GF-D8 (cell line): ENCODE data around the gene CPT1B.

ENCODE experiments used
- DNase-seq: peaks from one replicate; lab custom pipeline; 2025; lab: John Stamatoyannopoulos, UW

CPT1B gene

DNA sequence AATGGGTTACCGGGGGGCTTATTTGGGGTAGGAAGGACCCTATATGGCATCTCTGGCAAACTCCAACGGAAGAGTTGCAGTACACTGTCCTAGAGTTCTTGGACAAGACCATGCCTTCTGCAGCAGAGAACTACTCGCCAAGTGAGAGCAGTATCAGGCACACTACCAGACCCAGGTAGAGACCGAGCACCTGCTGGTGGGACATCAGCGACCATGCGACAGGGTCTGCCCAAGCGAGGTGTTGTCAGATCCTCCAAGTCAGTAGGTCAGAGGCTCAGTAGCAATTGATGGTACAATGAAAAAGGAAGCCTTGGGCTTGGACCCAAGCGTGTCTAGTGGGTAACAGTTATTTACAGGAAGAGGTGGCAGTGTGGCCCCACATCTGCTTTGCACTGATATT is 7.6 kb upstream of the CPT1B start:
- DNase-seq, result no peak

DNA sequence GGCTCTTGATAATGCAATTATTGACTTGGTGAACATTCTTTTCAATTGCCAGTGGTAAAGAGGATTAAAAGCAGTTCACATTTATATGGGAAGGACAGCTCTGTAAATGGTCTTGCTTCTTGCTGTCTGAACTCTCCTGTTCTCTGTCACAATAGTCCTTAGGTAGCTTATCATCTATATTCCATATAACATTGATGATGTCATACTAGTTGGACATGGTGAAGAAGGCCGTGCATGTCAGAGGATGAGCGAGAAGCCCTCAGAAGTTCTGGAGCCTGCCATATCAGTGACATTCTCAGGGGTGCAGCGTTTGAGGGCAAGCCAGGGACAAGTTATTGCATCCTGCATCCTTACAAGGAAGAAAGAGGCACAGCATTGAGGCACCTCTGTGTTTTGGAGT is 7.0 kb upstream of the CPT1B start:
- DNase-seq, result no peak

DNA sequence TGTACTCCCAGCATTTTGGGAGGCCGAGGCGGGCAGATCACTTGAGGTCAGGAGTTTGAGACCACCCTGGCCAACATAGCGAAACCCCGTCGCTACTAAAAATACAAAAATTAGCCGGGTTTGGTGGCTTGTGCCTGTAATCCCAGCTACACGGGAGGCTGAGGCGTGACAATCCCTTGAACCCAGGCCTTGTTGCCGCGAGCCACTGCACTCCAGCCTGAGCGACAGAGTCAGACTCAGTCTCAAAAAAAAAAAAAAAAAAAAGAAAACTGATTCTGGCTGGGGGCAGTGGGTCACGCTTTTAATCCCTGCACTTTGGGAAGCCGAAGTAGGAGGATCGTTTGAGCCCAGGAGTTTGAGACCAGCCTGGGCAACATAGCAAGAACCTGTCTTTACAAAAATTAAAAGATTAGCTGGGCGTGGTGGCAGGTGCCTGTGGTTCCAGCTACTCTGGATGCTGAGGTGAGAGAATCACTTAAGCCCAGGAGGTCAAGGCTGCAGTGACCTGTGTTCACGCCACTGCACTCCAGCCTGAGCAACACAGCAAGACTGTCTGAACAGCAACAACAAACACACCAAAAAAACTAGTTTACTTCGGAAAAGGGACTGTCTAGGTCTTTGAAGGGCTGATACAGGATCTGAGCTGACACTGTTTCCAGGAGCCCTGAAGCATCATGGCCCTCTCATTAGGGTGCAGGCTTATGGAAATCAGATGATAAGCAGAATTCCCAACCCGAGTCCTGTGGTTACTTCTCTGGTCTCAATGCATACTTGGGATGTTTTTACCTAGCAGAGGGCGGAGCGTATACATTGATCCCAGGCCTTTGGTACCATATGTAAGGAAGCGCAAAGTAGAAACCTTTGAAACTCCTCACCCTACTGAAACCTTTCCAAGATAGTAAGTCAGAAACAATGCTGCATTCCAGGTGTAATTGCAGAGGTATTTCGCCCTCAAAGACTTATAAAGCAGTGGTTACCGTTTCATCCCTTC is 6.2 kb upstream of the CPT1B start:
- DNase-seq, result no peak

DNA sequence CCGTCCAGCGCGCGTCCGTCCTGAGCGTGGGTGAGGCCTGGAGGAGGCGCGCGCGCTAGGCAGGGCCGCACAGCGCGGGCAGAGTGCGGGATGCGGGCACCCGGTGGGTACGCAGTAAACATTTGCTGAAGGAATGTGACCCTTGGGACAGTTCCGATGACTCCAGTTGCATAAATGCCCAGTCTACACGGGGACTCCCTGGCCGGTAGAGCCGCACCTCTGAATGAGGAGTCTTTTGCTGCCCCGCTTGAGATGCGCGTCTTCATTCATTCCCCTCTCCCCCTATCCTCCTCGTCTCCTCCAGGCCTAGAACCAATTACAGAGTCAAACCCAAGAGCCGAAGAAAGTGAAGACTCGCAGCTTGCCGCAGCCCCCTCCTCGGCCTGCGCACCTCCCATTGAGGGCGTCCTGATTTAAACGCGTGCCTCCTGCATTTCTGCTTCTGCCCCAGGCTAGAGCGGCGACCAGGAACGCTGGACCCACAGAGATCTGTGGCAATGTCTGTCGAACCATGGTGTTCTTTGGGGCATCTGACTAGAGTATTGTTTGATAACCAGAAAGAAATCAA is 5.2 kb upstream of the CPT1B start:
- no peak for DNase-seq

DNA sequence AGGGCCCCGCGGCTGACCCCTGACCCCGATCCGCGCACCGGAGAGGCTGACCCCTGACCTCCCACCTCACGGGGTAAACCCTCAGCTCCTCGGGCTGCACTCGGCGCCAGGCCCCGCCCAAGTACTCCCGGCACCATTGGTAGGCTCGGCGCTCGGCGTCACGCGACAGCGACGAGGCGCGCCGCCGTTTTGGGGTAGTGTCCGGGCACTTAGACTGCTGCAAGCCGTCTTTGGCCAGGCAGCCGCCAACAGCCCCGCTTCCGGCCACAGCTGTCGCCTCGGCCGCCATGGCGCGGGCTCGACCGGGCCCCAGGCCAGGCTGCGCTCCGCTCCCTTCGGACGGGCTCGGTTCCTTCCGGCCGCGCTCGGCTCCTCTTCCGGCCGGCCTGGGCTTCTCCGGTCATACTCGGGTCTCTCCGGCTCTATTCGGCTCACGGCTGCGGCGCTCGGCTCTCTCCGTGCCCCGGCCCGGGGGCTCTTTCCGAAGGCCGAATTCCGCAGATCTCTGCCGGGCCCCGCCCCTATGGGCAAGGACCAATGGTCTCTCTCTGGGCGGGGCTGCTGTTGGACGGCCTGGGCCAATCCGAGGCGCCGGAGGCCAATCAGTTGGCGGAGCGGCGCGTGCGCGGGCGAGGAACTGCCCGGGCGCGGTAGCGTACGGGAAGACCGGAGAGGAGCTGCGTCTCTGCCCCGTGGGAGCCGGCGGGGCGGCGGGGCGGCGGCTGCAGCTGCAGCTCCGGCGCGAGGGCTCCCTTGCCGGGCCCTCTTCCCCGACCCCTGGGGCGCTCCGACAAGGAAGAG is 4.5 kb upstream of the CPT1B start, which contains the start of gene CHKB:
CHKB (minus strand) TSS at position 357 of the 801 bp plus-strand sequence; CDS start at position 289, 68 bp downstream.
- peak; percentile 91 for DNase-seq

DNA sequence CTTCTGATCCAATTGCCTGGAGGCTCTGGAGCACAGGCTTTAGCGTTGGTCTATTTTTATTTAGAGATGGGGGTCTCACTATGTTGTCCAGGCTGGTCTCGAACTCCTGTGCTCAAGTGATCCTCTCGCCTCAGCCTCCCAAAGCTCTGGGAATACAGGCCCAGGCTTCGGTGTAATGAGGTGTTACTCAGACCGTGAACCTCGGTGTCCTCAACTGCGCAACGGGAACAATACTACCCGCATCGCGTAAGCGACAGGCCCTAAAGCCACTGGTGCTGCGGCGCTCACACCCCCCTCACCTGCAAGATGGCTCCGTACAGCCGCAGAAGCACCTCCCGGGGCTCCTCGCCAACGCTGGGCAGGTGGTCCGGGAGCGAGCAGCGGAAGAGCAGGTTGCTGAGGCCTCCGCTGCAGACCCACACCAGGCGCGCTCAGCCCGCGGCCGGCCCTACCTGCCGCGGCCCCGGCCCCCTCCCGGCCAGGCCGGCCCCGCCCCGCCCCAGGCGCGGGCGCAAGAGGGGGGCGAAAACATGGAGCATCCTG is 3.8 kb upstream of the CPT1B start:
- no peak for DNase-seq

DNA sequence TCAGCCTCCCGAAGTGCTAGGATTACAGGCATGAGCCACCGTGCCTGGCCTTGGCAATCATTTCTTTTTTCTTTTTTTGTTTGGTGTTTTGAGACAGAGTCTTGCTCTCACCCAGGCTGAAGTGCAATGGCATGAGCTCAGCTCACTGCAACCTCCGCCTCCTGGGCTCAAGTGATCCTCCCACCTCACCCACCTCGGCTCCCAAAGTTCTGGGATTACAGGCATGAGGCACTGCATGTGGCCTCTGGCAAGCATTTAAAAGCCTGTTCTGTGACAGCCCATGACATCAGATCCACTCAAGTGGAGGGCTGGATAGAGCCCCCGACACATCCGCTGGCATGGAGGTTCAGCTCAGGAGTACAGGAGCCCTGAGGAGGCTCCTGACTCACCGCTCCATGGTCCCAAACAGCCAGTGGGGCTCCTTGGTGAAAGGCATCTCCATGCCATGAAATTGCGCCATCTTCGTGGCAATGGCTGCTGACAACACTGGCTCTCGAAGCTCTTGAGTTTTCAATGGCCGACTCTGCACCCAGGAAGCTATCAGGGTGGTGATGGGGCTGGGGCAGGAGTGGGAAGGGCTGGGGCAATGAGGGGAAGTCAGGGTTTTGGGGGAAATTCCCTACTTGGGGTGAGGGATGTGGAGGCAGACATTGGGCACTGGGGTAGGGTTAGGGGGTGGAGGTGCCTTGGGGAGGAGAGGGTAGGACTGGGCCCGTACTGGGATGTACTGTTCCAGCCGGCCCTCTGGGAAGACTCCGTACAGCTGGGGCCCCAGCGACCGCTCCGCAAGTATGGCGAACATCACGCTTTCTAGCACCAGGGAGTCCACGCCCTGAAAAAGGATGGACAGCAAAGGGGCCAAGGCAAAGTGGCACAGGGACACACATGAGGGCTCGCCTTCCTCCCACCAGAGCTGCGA is 3.1 kb upstream of the CPT1B start:
- no peak for DNase-seq

DNA sequence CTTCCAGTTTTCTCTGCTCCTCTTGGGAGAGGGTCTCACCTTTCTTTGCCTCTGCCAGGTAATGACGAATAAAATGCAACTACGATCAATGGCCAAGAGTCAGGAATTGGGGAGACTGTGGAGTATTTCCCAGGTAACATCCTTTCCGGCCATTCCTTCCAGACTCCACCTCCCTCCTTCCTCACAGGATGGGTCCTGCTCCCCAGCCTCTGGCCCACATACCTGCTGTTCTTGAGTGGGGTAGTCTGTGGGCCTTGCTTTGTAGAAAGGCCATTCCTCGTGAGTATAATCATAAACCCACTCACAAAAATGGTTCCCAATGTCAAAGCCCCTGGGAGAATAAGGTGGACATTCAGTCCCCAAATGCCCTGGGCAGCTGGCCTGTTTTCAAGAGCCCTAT is 1.5 kb upstream of the CPT1B start:
- no peak for DNase-seq

DNA sequence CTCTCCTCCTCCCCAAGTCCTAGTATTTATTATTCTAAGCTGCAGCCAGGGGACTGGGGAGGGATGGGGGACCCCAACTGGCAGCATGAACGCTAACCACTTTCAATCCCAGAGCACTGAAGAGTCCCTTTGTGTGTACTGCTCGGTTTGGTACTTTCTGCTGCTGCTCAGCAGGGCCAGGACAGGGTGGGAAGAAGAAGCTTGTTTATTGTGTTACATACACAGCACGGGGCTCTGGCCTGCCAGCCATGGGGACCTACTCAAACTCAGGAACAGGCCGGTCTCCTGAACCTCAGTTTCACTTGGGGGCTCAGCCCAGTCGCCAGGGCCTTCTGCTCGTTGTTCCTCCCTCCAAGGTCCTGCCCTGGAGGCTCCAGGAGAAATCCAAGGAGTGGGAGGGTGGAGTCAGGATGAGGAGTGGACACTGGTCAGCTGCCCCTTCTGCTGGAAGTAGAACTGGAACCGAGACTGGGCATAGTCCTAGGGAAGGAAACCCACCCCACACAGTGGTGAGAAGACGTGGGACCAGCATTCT is 616 bp upstream of the CPT1B start:
- DNase-seq, result no peak

DNA sequence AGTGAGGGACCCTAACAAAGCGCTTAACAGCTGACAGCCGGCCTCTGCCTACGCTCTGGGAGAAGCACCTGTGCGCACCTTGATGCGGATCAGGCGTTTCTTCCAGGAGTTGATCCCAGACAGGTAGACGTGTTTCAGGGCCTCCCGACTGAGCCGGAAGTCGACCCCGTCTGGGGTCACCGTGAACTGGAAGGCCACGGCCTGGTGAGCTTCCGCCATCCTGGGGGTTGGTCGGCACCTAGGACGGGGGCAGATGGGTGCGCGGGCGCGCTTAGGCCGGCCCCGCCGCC is 585 bp downstream of the CPT1B start:
- DNase-seq, result no peak

DNA sequence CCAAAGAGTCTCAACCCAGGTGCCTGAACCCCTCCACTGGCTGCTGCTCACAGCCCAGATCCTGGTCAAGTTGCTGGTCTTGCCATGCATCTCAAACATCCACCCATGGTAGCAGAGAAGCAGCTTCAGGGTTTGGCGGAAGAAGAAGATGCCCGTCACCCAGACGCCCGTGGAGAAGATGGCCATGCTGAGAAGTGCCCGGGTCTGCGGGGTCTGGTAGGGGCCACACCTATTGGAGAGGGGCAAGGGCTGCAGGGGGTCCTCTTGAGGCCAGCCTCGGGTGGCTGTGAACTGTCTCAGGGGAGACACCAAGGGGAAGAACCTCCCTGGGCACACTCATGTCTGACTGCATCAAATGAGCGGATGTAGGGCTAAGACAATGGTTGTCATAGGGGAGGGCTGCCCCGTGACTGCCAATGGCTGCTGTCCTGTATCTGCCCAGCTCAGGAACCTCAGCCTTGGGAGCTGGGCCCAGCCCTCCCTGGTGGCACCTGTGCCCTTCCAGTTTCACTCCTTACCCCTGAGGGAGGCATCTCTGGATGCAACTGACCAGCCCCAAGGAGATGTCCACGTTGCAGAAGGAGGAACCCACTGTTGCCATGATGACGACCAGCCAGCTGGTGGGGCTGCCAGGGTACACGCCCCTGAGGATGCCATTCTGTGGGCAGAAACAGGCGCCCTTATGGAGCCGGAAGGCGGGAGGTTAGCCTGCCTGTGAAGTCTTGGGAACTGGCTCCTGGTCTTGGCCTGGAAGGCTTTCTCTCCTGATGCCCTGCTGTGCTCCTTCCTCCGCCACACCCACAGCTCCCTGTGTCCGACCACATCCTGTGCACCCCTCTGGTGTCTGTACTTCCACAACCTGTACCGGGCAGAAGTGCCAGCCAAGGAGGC is 1.2 kb downstream of the CPT1B start:
- no peak for DNase-seq

DNA sequence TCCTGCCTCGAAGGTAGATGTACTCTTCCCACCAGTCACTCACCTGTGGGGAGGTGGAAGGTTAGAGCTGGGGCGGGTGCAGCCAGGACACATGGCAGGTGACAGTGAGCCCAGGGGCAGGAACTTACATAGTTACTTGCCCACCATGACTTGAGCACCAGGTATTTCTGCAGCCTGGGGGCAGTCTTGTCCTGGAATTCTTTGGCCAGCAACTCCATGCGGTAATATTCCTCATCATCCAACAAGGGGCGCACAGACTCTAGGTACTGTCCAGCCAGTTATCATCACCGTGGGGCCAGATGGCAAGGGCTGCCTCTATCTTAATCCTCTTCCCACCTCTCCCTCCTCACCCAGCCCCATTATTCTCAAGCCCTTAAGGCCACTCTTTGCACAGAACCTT is 2.2 kb downstream of the CPT1B start:
- no peak for DNase-seq

DNA sequence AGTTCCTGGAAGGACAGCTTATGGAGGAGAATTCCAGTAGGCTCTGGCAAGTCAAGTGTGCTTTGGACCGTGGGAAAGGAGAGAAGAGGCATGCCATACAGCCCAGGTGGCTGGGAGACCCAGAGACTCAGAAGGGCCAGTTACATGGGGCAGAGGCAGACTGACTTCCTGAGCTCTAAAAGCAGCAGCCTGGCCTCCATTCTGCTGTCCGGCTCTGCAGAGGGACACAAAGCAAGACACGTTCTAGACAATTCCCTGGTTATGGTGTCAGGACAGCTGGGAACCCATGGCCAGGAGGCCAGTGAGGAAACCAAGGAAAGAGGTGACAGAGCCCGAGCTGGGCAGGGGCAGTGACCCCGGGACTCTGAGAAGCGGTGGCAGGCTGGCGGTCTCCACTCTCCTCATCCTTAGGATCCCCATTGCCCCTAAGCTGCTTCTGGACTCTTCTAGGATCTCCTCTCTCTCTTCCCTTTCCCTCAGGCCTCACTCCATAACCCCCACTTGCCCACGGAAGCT is 2.7 kb downstream of the CPT1B start:
- DNase-seq, result no peak

DNA sequence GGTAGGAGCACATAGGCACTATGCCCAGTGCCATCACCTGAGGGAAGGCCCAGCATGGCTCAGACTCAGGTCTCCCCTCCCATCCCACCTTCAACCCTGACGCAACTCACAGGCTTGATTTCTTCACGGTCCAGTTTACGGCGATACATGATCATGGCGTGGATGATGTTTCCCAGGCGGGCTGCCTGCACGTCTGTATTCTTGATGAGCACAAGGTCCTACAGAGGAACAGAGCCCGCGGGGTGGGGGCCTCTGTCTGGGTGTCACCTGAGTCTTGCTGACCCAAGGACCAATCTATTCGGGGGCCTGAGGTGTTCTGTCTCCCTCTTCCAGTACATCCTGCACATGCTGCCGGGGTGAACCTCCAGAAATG is 3.9 kb downstream of the CPT1B start:
- no peak for DNase-seq

DNA sequence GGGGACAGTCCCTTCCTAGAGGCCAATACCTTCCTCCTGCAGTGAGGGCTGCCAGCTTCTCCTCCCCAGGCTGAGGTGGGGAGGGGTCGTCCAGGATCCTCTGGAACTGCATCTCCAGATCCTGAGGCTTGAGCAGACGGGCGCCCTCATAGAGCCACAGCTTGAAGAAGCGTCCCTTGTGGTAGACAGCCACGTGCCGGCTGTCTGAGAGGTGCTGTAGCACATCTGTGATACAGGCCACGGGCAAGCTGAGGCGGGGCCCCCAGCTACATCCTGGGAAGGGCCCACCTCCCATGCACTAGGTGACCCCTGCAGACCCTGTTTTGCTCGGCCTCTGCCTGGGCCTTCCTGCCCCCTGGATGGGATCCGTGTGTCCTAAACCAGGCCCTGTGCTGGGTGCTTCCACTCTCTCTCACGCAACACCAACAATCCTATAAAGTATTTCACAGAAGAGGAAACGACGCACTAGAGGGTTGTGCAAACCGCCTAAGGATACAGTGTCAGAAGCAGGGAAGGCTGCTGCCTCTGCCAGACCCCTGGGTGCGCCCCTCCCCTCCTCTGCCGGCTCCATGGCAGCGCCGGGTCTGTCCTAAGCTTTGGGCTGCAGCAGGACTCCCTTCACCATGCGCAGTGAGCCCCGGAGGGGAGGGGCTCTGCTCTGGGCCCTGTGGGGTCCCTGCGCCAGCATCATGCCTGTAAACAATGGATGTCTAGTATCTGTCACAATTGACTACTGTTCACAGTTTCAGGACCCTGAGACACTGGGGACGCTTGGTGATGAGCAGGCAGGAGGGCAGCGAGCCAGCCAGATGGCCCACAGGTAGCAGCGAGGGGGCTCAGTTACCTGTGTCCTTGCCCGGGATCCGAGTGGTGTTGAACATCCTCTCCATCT is 4.5 kb downstream of the CPT1B start:
- DNase-seq, result no peak

DNA sequence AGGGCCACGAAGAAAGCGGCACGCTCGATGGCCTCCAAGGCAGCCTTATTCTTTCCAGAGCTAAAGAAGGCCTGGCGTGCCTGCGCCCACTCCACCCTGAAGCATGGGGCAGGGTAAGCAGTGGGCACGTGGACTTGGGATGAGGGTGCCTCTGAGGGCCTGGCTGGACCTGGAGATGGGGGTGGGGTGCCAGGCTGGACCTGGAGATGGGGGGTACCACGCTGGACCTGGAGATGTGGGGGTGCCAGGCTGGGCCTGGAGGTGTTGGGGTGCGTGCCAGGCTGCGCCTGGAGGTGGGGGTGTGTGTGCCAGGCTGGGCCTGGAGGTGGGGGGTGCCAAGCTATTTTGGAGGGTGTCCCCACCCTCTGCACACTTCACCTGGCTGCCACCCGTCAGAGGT is 5.3 kb downstream of the CPT1B start:
- DNase-seq, result no peak

DNA sequence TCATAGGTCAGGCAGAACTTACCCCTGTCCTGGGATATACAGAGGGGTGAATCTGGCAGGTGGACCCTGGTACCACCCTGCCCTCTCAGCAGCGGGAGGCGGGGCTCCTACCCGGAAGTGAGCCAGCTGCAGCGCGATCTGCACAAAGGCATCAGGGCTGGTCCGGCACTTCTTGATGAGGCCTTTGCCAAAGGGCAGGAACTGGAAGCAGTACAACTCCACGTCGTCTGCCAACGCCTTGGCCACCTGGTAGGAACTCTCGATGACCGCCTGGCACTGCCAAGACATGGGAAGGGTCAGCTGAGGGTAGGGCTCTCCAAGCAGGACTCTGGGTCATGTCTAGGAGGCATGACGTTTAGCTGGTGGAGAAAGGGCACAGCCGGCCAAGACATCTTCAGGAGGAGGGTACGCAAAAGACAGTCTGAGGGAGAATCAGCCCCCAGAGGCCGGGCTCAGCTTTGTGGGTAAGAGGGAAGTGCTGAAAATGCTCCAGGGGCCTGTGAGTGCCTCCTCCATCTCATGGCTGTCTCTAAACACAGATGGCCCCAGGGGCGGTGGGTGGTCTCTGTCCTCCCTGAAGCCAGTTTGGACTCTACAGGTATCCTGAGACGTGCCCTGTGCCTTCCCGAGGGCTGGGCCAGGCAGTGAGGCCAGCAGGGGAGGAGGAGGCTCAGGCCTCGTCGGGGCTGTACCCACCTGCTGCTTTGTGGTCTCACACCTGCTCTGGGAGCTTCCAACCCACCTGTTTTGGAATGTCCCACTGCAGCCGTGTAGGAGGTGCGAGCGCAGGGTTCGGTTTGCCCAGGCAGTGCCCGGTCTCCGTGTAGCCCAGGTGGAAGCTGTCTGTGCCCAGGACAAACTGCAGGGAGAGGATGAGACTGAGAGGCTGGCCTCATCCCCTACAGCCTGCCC is 6.7 kb downstream of the CPT1B start:
- DNase-seq, result no peak

DNA sequence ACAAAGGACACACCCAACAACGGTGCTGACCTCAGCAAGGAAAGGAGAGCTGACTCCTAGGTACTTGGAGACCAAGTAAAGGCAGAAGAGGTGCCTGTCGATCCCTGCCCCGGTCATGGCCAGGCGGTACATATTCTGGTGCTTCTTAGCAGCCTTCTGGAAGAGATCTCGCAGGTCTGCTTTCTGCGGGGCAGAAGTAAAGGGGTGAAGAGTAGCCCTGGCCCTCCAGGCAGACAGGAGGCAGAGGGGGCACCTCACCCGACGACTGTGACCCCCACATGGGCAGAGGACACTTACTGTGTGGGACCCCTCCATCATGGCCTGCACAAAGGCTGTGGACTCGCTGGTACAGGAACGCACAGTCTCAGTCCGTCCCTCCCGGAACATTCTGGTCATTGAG is 7.4 kb downstream of the CPT1B start:
- no peak for DNase-seq
